Measurements from ENCODE around the gene KRTAP20-1. TPM values are rescaled to one million over a fixed set of nuclear protein-coding genes. Genes with fewer than 3 reads are reported as not detected.

Gene KRTAP20-1
- total RNA-seq, 4 donors from 2014 or later: not detected

DNA sequence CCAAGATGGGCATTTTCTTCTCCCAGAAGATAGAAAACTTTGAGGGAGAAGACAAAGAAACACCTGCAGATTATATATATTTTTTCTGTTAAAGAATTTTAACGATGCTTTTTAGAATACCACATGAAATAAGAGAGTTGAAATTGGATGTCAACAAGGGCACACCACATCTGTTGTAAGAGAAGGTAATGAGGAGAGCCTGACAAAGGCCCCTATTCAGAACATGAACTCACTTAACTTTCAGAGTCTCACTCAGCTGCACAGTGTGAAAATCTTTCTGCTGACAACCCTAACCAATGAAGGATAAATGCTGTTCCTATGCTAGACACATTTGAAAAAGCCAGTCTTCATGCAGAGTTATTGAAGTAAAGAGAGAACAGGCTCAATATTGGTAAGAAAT, 33.4 kb upstream of the KRTAP20-1 start:
- H3K36me3 ChIP-seq: no peaks in the 10 kb centered on the region
- H3K27ac ChIP-seq (replicated peaks in 1 of 4): no peak overlapping the region
- H3K4me1 ChIP-seq: no peaks in the 10 kb centered on the region
- intact Hi-C loops (cut with DNase I): no loop called here
- TF ChIP-seq, protein P1, sequence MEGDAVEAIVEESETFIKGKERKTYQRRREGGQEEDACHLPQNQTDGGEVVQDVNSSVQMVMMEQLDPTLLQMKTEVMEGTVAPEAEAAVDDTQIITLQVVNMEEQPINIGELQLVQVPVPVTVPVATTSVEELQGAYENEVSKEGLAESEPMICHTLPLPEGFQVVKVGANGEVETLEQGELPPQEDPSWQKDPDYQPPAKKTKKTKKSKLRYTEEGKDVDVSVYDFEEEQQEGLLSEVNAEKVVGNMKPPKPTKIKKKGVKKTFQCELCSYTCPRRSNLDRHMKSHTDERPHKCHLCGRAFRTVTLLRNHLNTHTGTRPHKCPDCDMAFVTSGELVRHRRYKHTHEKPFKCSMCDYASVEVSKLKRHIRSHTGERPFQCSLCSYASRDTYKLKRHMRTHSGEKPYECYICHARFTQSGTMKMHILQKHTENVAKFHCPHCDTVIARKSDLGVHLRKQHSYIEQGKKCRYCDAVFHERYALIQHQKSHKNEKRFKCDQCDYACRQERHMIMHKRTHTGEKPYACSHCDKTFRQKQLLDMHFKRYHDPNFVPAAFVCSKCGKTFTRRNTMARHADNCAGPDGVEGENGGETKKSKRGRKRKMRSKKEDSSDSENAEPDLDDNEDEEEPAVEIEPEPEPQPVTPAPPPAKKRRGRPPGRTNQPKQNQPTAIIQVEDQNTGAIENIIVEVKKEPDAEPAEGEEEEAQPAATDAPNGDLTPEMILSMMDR (IDR thresholded peaks at IDR 0.05): no peak
- no peak for TF ChIP-seq POLR2AphosphoS5 (IDR thresholded peaks at IDR 0.05)
- no peak for TF ChIP-seq EP300 (IDR thresholded peaks at IDR 0.05)
- TF ChIP-seq POLR2A (IDR thresholded peaks at IDR 0.05; ENCODE audit: low read depth): no peak
- WGBS: 83% methylated on average over 1 of the region's 1 CpG
- no peaks in the 10 kb centered on the region for H3K27me3 ChIP-seq
- DNase-seq (ENCODE audit: extremely low spot score): no peak
- no peak overlapping the region for H3K4me3 ChIP-seq
- peaks cover 0 to 5% (median 0%) of the 10 kb centered on the region in 4 donors for H3K9me3 ChIP-seq

DNA sequence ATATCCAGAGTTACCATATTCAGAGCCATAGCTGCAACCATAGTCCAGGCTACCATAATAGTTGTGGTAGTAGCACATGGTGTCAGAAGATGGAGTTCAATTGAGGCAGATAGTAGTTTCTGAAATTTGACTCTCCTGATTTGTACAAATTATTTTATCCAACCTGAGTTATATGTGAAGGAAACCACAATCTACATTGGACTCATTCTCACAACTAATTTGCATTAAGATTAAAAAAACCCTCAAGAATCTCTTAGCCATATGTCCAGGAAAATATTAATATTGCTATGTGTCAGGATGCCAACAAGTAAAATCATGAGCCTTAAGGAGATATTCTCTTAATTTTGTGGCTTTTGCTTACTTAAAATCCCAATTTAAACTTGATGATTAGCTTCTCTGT, 25.9 kb upstream of the KRTAP20-1 start, which contains the start of gene KRTAP22-2:
Gene KRTAP22-2, minus strand, starts transcription at position 101 of the 400 bp plus-strand sequence.
- DNase-seq (ENCODE audit: extremely low spot score): no peak
- intact Hi-C loops (cut with DNase I): no loop called here
- H3K9me3 ChIP-seq: no peaks in the 10 kb centered on the region
- H3K27ac ChIP-seq (replicated peaks in 1 of 4): no peak within 1 kb of the TSS
- H3K36me3 ChIP-seq: no peaks in the 10 kb centered on the region
- no peak within 1 kb of the TSS for H3K4me3 ChIP-seq
- no peak for TF ChIP-seq EP300 (IDR thresholded peaks at IDR 0.05)
- TF ChIP-seq, protein P1 (IDR thresholded peaks at IDR 0.05): no peak
- no peaks in the 10 kb centered on the region for H3K4me1 ChIP-seq
- H3K27me3 ChIP-seq: no peaks in the 10 kb centered on the region

DNA sequence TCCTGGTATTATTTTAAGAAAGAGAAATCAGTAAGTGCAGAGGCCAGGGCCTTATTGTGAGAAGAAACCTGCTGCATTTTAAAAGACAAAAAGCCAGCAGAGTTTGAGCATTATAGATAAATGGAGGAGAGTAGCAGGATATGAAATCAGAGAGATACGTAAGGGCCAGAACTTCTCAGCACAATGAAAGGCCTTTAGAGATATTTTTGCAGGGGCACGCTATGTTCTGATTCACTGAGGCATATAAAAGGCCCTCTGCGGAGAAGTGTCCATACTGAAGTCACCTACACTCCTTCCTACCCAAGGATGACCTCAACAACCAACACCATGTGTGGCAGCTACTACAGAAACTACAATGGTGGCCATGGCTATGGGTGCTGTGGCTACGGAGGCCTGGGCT, 24.1 kb upstream of the KRTAP20-1 start, which contains the start of gene KRTAP6-3:
Gene KRTAP6-3, plus strand, starts transcription at position 301 of the 400 bp plus-strand sequence. Its CDS starts 6 bp downstream, at position 307.
- Histone ChIP-seq H3K9me3 (no peaks in the 10 kb centered on the region), H3K27me3 (no peaks in the 10 kb centered on the region), H3K36me3 (no peaks in the 10 kb centered on the region), H3K4me3 (no peak within 1 kb of the TSS), H3K4me1 (no peaks in the 10 kb centered on the region), H3K27ac (replicated peaks in 1 of 4) (no peak within 1 kb of the TSS)
- no peak for TF ChIP-seq POLR2A (IDR thresholded peaks at IDR 0.05; ENCODE audit: low read depth)
- 78% methylated on average over 4 of the region's 4 CpGs for WGBS
- intact Hi-C loops (cut with DNase I): no loop called here
- DNase-seq (ENCODE audit: extremely low spot score): no peak

DNA sequence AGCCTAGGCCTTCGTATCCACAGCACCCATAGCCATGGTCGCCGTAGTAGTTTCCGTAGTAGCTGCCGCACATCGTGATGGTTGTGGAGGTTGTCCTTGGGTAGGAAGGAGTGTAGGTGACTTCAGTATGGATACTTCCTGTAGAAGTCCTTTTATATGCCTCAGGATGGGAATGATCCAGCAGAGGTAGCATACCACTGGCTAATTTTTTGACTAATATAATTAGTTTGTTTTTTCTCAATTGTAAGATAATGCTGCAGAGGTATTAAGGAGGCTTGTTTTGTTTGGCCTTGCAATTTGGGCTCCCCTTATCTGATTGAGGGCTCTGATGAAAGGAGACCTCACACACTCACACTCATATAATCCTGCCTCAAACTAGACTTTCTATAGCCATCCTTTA, 17.4 kb upstream of the KRTAP20-1 start, which contains the start of gene KRTAP6-2:
Gene KRTAP6-2, minus strand, starts transcription at position 101 of the 400 bp plus-strand sequence. Its CDS starts 28 bp downstream, at position 73.
- intact Hi-C loops (cut with DNase I): no loop called here
- Histone ChIP-seq H3K9me3 (no peaks in the 10 kb centered on the region), H3K36me3 (no peaks in the 10 kb centered on the region), H3K4me1 (no peaks in the 10 kb centered on the region), H3K27me3 (no peaks in the 10 kb centered on the region), H3K4me3 (no peak within 1 kb of the TSS), H3K27ac (replicated peaks in 1 of 4) (no peak within 1 kb of the TSS)
- DNase-seq (ENCODE audit: extremely low spot score): no peak
- TF ChIP-seq POLR2A (IDR thresholded peaks at IDR 0.05; ENCODE audit: low read depth): no peak
- TF ChIP-seq, protein P1 (IDR thresholded peaks at IDR 0.05): no peak
- TF ChIP-seq EP300 (IDR thresholded peaks at IDR 0.05): no peak
- no peak for TF ChIP-seq POLR2AphosphoS5 (IDR thresholded peaks at IDR 0.05)
- 87% methylated on average over 6 of the region's 6 CpGs for WGBS

DNA sequence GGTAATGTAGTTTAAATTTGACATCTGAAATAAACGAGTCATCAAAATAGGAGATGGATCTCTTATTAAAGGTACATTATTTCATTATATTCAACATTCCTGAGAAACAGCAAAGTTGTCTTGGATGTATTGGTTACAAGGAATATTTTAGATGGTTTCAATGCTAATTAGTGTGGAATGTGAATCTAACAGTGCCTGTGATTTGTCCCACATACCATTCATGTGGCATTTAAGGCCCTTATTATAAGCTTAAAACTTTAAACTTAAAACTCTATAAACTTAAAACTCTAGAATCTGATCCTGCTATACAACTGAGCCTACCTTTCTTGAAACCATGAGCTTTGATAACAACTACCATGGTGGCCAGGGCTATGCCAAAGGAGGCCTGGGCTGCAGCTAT, 15.4 kb upstream of the KRTAP20-1 start, which contains the start of gene KRTAP22-1:
Gene KRTAP22-1, plus strand, starts transcription at position 301 of the 400 bp plus-strand sequence.
- Histone ChIP-seq H3K4me3 (no peak within 1 kb of the TSS), H3K4me1 (no peaks in the 10 kb centered on the region)
- 94% methylated on average over 1 of the region's 1 CpG for WGBS

More for the DNA sequence above, 15.4 kb upstream of the KRTAP20-1 start, which contains the start of gene KRTAP22-1:
- DNase-seq (ENCODE audit: extremely low spot score): no peak
- Histone ChIP-seq H3K27ac (replicated peaks in 1 of 4) (no peak within 1 kb of the TSS), H3K36me3 (no peaks in the 10 kb centered on the region), H3K9me3 (no peaks in the 10 kb centered on the region), H3K27me3 (no peaks in the 10 kb centered on the region)
- TF ChIP-seq, protein P1 (IDR thresholded peaks at IDR 0.05): no peak
- no peak for TF ChIP-seq POLR2A (IDR thresholded peaks at IDR 0.05; ENCODE audit: low read depth)
- TF ChIP-seq EP300 (IDR thresholded peaks at IDR 0.05): no peak
- TF ChIP-seq POLR2AphosphoS5 (IDR thresholded peaks at IDR 0.05): no peak
- intact Hi-C loops (cut with DNase I): no loop called here
